ENCODE results near the gene VEZT.

- no peak for TF ChIP-seq TAF1 (IDR thresholded peaks at IDR 0.05; ENCODE audit: borderline replicate concordance, low read depth, low read length)
- no peak for TF ChIP-seq JUND (IDR thresholded peaks at IDR 0.05; ENCODE audit: low read depth, low read length)
- TF ChIP-seq ZZZ3 (IDR thresholded peaks at IDR 0.05; ENCODE audit: control insufficient read depth, insufficient read length, low read depth), result no peak
- no peak for TF ChIP-seq CTCF (IDR thresholded peaks at IDR 0.05 in 2 of 3, conservative IDR thresholded peaks at IDR 0.05 in 1 of 3; ENCODE audit: control insufficient read depth in 2 of 3, extremely low read depth in 1 of 3, insufficient read depth in 1 of 3, low read depth in 3 of 3, low read length in 3 of 3)
- TF ChIP-seq SIN3A (IDR thresholded peaks at IDR 0.05; ENCODE audit: low read depth, low read length), result no peak
- no peak for TF ChIP-seq SREBF1 (IDR thresholded peaks at IDR 0.05; ENCODE audit: low read length)
- TF ChIP-seq KDM1A (IDR thresholded peaks at IDR 0.05; ENCODE audit: borderline replicate concordance), result no peak
- no peak for TF ChIP-seq CREM (IDR thresholded peaks at IDR 0.05; ENCODE audit: low read depth)
Measured at GRCh38 chr12:95335948-95336347, 118.3 kb downstream of the VEZT start.
